GM21786 (cell line): ENCODE data around the gene POLD1.

ENCODE experiments used
- ATAC-seq: cut with Tn5 transposase; IDR thresholded peaks from one replicate; pipeline ENCODE4 v1.9.1; 2021; ENCODE audit not compliant: unreplicated experiment

Gene POLD1

DNA sequence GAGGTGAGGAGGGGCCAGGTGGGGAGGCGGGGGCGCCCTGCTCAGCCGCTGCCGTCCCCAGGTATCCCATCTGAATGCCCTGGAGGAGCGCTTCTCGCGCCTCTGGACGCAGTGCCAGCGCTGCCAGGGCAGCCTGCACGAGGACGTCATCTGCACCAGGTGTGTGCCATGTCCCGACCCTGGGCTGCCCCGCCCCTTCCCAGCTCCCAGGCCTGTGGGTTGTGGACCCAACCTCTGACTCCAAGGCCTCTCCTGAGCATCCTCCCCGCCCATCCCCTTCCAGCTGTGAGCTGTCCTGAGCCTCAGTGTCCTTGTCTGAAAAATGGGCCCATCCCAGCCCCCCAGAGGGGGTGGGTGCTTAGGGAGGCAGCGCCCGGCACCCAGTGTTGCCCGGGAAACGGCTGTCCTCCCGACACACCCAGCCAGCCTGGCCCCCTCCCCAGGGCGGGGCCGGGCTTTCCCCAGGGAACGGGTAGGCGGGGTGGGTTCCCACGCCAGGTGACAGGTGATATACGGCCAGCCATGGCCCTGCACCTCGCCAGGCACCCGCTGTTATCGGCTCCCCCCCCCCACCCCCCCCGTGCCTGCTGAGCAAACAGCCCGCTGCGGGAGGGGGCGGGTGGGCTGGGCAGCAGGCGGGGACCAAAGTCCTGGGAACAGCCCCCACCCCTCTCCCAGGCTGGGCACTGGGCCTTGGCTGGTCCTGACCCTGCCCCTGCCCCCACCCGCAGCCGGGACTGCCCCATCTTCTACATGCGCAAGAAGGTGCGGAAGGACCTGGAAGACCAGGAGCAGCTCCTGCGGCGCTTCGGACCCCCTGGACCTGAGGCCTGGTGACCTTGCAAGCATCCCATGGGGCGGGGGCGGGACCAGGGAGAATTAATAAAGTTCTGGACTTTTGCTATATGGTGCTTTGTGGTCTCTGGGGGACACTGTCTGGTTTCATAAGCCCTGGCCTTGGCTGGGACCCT lies 33.2 kb downstream of the POLD1 start:
- no peak for ATAC-seq

DNA sequence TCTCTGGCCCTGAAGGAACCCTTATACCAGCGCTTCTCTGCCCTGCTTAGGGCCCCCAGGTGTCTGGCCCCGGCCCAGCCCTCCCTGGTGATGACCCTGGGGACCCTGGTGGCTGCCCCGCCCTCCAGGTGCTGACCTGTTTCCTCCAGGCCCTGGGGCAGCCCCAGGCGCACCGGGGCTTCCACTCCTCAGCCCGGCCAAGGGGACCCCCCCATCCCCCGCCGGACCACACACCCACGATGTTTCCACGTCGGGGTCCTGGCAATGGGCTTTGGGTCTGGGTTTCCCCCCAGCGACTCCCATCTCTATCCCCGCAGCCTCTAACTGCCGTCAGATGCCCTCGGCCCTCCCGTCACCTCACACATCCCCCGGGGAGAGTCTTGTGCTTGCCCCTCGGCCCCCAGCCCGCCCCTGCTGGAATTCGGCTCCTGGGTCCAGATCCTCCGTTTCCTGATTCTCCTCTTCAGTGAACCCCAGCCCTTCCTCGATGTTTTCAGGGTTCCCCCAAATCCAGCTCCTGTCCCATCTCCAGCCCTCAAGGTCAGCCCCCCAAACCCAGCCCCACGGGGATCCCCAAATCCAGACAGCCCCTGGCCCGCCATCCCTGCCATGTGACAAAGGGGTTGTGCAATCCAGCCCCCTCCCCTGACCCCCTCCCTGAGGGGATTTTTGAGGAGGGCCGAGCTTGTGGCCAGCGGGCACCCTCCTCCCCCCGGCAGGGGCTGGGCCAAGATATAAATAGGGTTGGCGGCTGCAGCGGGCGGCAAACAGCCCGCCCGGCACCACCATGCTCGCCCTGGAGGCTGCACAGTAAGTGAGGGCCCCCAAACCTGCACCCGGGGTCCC lies 34.3 kb downstream of the POLD1 start, which contains the start of gene SPIB:
Gene SPIB (plus strand): TSS at position 763 of the 846 bp plus-strand sequence. CDS start 25 bp downstream, at position 788.
- ATAC-seq = no peak

- no peak for ATAC-seq
These were observed 35.0 kb downstream of the POLD1 start for GRCh38 chr19:50419022-50419579.

GRCh38 chr19:50419580-50420035 lies 35.5 kb downstream of the POLD1 start:
- no peak for ATAC-seq

DNA sequence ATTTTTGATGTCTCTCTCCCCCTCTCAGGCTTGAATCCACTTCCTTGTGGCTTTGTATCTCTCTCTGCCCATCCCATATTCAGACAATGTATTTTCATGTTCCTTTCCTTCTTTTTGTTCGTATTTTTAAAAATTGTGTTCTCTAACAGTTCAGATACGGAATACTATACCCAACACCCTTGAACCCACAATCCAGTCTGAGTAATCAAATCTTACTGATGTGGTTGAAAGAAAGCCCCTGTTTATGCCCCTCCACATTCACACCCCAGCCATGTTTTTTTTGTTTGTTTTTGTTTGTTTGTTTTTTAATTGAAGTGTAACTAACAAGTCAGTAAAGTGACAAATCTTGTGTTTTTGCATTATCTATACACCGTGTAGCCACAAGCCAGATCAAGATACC lies 36.0 kb downstream of the POLD1 start:
- ATAC-seq = no peak

DNA sequence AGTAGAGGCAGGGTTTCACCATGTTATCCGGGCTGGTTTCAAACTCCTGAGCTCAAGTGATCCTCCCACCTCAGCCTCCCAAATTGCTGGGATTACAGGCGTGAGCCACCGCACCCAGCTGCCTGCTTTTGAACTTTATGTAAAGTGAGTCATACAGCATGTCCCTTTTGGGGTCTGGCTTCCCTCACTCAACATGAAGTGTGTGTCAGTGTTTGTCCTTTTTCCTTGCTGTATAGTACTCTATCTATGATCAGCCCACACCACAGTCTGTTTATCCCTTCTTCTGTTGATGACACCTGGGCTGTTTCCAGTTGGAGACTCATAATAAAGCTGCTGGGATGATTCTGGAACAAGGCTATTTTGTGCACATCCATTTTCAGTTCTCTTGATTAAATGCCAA lies 36.7 kb downstream of the POLD1 start:
- ATAC-seq = no peak

DNA sequence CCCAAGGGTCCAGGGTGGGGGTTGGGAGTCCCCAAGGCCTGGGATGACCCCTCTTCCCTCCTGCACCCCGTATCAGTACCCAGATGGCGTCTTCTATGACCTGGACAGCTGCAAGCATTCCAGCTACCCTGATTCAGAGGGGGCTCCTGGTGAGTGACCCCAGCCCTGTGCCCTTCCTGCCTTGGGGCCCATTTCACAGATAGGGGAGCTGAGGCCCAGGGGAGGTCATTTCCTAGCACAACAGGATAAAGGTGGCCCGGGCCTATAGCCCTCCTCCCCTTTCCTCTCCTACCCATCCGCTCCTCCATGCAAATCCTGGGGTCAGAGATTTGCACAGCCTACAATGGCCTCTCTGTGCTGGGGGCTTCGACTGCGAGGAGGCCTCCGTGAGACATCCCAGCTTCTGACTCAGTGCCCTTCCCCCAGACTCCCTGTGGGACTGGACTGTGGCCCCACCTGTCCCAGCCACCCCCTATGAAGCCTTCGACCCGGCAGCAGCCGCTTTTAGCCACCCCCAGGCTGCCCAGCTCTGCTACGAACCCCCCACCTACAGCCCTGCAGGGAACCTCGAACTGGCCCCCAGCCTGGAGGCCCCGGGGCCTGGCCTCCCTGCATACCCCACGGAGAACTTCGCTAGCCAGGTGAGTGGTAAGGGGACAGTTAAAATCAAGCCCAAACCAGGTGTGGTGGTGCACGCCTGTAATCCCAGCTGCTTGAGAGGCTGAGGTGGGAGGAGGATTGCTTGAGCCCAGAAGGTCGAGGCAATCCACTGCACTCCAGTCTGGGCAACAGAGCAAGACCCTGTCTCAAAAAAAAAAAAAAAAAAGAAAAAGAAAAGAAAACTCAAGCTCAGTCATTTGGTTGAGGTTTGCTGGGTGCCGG lies 38.5 kb downstream of the POLD1 start:
- ATAC-seq = no peak

DNA sequence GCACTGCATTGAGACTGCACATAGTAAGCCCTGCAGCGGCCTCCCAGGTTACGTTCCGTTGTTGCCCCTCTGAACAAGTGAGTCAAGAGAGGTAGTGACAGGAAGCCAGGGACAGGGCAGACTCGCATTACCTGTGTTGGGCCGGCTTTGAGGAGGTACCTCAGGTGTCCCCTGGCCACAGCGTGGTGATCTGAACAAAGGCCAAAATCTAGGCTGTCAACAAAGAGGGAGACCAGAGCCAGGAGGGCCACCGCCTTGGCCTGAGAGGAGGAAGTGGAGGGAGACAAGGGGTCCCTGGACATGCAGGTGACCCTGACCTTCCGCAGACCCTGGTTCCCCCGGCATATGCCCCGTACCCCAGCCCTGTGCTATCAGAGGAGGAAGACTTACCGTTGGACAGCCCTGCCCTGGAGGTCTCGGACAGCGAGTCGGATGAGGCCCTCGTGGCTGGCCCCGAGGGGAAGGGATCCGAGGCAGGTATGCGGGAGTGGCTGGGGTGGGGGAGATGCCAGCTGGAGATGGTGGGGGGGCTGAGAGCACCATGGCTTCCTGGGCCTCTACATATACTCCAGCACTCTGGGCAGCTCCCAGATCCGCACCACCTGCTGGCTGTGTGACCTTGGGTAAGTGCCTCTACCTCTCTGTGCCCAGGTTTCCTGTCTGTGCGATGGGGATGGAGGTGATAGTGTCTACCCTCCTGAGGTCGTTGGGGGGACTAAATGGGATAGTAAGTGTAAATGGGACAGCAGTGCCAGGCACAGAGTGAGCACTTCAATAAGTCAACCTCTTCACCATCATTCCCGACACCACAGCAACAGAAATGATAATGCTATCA lies 39.3 kb downstream of the POLD1 start:
- ATAC-seq = no peak

DNA sequence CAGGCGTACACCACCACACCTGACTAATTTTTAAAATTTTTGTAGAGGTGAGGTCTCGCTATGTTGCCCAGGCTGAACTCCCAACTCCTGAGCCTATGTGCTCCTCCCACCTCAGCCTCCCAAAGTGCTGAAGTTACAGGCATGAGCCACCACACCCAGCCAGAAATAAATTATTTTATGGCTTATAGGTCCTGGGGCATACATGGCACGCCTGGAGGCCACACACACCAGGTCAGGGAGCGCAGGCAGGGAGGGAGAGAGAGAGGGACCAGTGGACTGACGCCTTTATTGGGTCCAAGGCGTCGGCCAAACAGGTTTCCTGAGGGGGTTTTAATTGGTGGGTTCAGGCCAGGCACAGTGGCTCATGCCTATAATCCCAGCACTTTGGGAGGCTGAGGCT lies 41.4 kb downstream of the POLD1 start:
- ATAC-seq = no peak

DNA sequence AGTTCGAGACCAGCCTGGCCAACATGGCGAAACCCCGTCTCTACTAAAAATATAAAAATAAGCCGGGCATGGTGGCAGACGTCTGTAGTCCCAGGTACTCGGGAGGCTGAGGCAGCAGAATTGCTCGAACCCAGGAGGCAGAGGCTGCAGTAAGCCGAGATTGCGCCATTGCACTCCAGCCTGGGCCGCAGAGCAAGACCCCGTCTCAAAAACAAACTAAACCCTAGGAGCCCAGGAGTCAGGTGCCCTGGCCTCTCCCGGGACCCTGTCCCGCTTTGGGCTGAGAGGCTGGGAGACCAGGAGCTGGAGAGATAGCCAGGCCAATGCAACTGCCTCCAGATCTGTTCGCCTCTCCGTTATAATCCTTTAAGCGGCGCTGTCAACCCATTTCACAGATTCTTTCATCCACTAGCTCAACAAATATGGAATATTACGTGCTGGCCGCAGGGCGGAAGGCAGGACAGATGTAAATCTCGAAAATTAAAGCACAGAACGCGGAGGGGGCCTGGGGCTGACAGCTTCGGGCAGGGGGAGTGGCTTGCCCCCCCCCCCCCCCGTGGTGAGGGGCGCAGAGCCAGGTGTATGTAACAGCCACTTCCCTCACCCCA lies 43.3 kb downstream of the POLD1 start:
- no peak for ATAC-seq

DNA sequence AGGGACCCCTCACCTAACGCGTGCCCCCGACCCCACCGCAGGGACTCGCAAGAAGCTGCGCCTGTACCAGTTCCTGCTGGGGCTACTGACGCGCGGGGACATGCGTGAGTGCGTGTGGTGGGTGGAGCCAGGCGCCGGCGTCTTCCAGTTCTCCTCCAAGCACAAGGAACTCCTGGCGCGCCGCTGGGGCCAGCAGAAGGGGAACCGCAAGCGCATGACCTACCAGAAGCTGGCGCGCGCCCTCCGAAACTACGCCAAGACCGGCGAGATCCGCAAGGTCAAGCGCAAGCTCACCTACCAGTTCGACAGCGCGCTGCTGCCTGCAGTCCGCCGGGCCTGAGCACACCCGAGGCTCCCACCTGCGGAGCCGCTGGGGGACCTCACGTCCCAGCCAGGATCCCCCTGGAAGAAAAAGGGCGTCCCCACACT lies 43.9 kb downstream of the POLD1 start:
- ATAC-seq = no peak

DNA sequence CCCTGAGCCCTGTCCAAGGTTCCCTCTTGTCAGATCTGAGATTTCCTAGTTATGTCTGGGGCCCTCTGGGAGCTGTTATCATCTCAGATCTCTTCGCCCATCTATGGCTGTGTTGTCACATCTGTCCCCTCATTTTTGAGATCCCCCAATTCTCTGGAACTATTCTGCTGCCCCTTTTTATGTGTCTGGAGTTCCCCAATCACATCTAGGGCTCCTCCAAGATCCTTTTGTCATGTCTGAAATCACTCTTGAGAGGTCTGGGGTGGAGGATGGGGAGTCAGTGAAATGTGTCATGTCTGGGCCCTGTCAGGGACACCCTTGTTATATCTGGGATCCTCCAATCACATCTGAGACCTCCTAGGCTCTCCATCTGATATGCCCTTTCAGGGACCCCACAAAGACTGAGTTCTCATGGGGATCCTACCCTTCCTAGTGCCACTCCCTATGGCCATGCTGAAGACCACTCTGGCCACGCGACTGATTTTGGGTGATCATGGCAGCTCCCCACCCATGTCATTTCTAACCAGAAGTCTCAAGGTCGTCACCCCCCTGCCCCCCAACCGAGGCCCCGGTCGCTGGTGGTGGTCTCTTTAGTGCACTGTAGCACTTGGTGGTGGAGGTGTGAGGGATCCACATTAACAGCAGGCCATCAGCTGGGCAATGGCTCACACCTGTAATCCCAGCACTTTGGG lies 44.8 kb downstream of the POLD1 start:
- ATAC-seq = no peak

- no peak for ATAC-seq
These were observed 46.8 kb downstream of the POLD1 start for GRCh38 chr19:50430888-50431342.

DNA sequence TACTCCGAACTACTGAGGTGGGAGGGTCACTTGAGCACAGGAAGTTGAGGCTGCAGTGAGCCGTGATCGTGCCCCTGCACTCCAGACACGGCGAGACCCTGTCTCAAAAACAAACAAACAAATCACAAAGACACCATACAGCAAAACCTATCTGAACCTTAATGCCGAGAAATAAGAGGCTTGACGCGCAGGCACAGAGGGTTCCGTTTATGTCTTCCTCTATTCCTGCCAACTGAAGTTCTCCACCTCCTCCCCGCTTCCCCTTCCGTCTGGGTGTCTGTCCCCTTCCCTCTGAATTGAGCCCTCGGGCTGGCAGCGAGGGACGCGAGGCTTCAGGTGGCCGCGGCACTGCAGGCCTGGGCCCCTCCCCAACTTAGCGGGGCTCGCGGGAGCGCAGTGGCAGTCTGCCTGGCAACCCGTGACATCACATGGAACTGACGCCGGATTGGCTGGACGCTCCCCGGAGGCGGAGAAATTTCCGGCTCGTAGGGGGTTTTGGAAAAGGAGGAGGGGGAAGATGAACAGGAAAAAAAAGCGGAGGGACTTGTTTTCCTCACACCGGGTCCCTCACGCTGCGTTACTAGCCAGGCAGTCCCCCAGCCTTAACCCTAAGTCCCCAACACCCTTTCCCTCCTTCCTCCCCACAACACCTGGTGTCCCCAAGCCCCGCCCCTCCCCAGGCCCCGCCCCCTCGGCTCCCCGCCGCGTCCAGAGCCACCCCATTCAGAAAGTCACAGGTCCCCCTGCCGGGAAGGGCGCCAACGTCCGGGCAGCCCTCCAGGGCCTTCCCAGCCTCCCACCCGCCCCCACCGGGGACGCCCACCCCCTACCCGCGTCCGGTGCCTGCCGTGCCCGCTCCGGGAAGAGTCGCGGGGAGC lies 47.4 kb downstream of the POLD1 start:
- peak; percentile 59 for ATAC-seq

GRCh38 chr19:50432221-50433028 lies 48.3 kb downstream of the POLD1 start, which contains the start of gene MYBPC2:
MYBPC2 (plus strand) TSS chr19:50432892; CDS start chr19:50432954, 62 bp downstream.
- ATAC-seq = no peak
